K562 treated with DMSO at 1 percent for 48 hours (cell line): Measurements from ENCODE around the gene THYN1. TPM values are rescaled to one million over a fixed set of nuclear protein-coding genes. Genes with fewer than 3 reads are reported as not detected.

Experiments used
- total RNA-seq: library from RNA; unstranded; fragments of 300-600 nt; gene quantifications from 2 replicates; pipeline ENCODE4 v1.2.3, GENCODE V29; 2022; ENCODE audit warnings: low replicate concordance; ENCODE audit errors: extremely low read depth

THYN1 gene
- total RNA-seq = not detected in 2 replicates

DNA sequence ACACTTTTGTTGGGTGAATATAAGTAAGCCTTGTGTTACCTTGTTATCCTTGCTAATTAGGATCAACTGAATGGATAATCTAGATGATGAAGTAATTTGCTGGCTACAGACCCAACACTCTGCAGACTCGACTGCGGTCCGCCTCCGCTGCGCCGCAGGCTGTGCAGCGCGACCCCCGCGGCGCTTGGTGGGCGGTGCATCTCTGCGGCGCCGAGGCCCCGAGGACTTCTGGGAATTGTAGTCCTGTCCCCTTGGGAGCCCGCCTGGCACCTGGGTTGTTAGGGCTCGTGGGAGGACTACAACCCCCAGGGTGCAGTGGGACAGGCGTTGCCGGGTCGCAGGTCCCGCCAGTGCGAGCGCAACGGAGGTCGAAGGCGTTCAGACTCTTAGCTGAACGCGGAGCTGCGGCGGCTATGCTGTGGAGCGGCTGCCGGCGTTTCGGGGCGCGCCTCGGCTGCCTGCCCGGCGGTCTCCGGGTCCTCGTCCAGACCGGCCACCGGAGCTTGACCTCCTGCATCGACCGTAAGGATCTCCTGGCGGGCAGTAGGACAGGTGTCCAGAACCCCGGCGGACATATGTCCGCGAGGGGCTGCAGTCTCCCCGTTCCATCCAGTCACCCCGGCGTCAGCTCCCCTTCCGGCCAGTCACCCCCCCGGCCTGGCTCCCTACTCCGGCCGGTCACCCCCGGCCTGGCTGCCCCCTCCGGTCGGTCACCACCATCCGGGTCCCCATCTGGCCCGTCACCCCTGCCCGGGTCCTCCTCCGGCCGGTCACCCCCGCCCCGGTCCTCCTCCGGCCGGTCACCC lies at the start of gene THYN1, which contains the start of gene ACAD8:
THYN1 (minus strand) TSS at position 165 of the 806 bp plus-strand sequence. CDS start 470 bp downstream, outside the sequence.
ACAD8 (plus strand) TSS at position 381 of the 806 bp plus-strand sequence; CDS start at position 414, 33 bp downstream.

DNA sequence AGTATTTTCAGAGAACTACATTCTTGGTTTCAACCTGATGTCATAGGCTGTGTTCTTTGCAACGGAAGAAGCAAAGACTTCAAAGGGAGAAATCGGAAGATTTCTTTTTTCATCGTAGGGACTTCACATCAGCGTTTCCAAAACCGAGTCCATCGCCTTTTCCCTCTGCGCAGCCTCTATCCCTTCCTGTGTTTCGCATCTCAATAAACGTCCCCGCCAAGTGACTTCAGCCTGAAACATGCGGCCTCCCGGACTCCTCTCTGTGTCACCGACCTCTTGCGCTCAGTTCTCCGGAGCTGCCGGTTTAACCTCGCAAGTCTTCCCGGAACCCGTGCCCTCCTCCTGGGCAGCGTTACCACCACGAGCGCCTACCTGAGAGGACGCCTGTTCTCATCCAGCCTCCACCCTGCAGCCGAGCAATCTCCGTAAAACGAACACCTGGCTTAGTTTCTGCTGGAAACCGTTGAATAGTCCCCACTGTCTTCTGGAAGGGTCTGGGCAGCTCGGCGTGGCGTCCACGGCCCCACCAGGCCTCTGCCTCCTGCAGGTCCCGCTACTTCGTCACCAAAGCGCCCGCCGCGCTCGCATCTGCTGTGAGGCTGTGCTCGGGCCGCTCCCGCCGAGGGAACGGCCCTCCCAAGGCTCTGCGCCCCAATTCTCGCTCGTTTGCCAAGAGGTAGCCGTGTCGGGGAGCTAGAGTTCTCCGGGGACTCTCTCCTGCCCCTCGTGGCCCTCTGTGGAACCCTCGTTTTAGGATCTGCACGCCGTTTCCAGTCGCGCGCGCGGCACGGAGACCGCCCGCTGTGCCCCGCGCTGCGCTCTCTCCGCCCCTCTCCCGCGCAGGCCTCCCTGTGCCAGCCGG lies 22.6 kb upstream of the THYN1 start, which contains the start of gene GLB1L3:
GLB1L3 (plus strand) TSS at position 846 of the 862 bp plus-strand sequence. CDS start 362 bp downstream, outside the sequence.

DNA sequence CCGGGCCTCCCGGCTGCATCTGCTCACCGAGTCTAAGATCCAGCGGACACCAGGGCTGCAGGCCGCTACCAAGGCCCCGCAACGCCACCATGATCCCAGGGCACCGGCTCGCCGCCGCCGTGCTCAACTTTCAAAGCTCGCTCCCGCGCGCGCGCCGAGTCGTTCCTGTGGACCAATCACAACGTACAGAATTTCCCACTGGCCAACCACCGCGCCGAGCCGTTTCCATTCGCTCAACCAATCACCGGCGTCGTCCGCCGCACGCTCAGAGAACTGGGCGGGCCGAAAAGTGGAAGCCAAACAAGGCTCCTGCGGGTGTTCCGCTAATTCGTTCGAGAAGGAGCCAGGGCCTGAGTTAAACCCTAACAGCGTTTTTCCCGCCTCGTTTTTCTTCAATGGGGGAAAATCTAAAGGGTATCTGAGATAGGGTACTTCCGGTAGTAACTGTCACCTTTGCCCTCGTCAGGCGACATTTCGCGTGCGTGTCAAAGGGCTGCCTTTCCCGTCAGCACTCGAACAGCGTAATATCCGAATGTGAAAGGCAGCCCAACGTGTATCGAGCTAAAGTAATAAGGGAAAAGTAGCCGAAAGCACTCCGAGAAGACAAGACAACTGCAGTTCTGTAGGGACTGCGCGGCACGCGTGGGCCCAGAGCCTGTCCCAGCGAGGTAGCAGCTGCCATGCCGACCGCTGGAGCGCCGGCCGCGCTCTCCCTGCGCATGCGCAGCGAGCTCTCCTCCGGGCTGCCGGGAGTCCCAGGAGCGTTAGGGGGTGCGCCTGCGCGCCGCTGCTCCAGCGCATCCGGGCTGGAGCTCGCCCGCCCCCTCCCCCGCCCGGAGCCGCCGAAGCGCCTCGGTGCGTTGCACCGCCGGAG lies 29.1 kb downstream of the THYN1 start, which contains the start of the genes NCAPD3 and VPS26B:
NCAPD3 (minus strand) TSS at position 132 of the 874 bp plus-strand sequence; CDS start at position 91, 41 bp downstream.
VPS26B (plus strand) TSS at position 836 of the 874 bp plus-strand sequence. CDS start 452 bp downstream, outside the sequence.

Other genes with a start within 250 kb of the THYN1 start
- not detected in 2 replicates for gene JAM3, start 184.3 kb downstream of the THYN1 start, total RNA-seq
- gene NCAPD3, start 29.4 kb downstream of the THYN1 start, total RNA-seq = not detected in 2 replicates
- gene VPS26B, start 28.7 kb downstream of the THYN1 start, total RNA-seq = not detected in 2 replicates
- gene ACAD8, start 216 bp upstream of the THYN1 start, total RNA-seq = not detected in 2 replicates
- not detected in 2 replicates for gene GLB1L3, start 23.0 kb upstream of the THYN1 start, total RNA-seq
- not detected in 2 replicates for gene GLB1L2, start 78.6 kb upstream of the THYN1 start, total RNA-seq
- gene B3GAT1, start 158.9 kb upstream of the THYN1 start, total RNA-seq = not detected in 2 replicates